Thyroid gland (tissue), 4 donors: ENCODE data around the gene CLCA1. TPM values are rescaled to one million over a fixed set of nuclear protein-coding genes. Genes with fewer than 3 reads are reported as not detected.

Experiments used
- DNase-seq, 2 donors: peaks; one replicate each; pipeline ENCODE4 v3.0.0-alpha.2; 2019
- H3K27ac ChIP-seq, 3 donors: fragments of 200-600 bp; sonication (generic); 1 replicate in 2 of 3; 2 replicates in 1 of 3; pipeline ENCODE4 v1.5.1; 2016 to 2019; ENCODE audit warnings: mild to moderate bottlenecking in 1 of 3, moderate library complexity in 1 of 3
- H3K27me3 ChIP-seq: fragments of 200-600 bp; sonication (generic); one replicate; pipeline ENCODE4 v1.5.1; 2019
- H3K36me3 ChIP-seq, 2 donors: fragments of 200-600 bp; sonication (generic); one replicate each; pipeline ENCODE4 v1.5.1; 2016 to 2019
- H3K4me1 ChIP-seq, 2 donors: fragments of 200-600 bp; sonication (generic); one replicate each; pipeline ENCODE4 v1.5.1; 2017 to 2019
- H3K4me3 ChIP-seq, 3 donors: fragments of 200-600 bp; sonication (generic); replicated peaks in 1 of 3; 1 replicate in 2 of 3; 2 replicates in 1 of 3; pipeline ENCODE4 v1.5.1; 2016; ENCODE audit warnings: mild to moderate bottlenecking in 1 of 3
- H3K9me3 ChIP-seq: fragments of 200-600 bp; sonication (generic); one replicate; pipeline ENCODE4 v1.5.1; 2017
- POLR2A ChIP-seq, 2 donors: fragments of 450-650 bp; IDR thresholded peaks; one replicate each; pipeline ENCODE4 v1.6.1; 2017; ENCODE audit warnings: antibody characterized with exemption in 2 of 2, mild to moderate bottlenecking in 2 of 2, moderate library complexity in 1 of 2
- WGBS, 2 donors: methylation state at CpG; one replicate each; pipeline ENCODE4 v1.1.5; 2017; 5-methylcytosine and 5-hydroxymethylcytosine counted together
- intact Hi-C: fragments of 100-400 bp; cut with DNase I; formaldehyde crosslinking; loops from one replicate; pipeline ENCODE4 v1.15.1; 2023
- total RNA-seq, 4 donors: library from RNA; depleted of rRNA; stranded (reverse); fragments of >200 nt; gene quantifications; one replicate each; pipeline ENCODE4 v1.2.3, GENCODE V29; 2016
- TF ChIP-seq, protein P1 (sequence below), 6 experiments: fragments of 200-600 bp in 3 of 6; fragments of 450-650 bp in 3 of 6; sonication (generic) in 3 of 6; IDR thresholded peaks; one replicate each; pipeline ENCODE4 v1.5.1; 2016 to 2019; ENCODE audit warnings: antibody characterized with exemption in 6 of 6, mild to moderate bottlenecking in 2 of 6, inconsistent platforms in 1 of 6, moderate library complexity in 1 of 6

The CLCA1 gene
- total RNA-seq, 4 donors from 2014 or later: not detected

GRCh38 chr1:86436041-86436440 lies 32.7 kb upstream of the CLCA1 start:
- H3K4me1 ChIP-seq: no peaks in the 10 kb centered on the region
- no peak overlapping the region for H3K27ac ChIP-seq
- H3K4me3 ChIP-seq: no peak overlapping the region
- WGBS, 2 donors: 54 to 61% methylated on average over 2 of the region's 2 CpGs
- no peaks in the 10 kb centered on the region for H3K27me3 ChIP-seq
- H3K36me3 ChIP-seq: no peaks in the 10 kb centered on the region
- no peaks in the 10 kb centered on the region for H3K9me3 ChIP-seq
- no peak for DNase-seq
- TF ChIP-seq, protein P1, sequence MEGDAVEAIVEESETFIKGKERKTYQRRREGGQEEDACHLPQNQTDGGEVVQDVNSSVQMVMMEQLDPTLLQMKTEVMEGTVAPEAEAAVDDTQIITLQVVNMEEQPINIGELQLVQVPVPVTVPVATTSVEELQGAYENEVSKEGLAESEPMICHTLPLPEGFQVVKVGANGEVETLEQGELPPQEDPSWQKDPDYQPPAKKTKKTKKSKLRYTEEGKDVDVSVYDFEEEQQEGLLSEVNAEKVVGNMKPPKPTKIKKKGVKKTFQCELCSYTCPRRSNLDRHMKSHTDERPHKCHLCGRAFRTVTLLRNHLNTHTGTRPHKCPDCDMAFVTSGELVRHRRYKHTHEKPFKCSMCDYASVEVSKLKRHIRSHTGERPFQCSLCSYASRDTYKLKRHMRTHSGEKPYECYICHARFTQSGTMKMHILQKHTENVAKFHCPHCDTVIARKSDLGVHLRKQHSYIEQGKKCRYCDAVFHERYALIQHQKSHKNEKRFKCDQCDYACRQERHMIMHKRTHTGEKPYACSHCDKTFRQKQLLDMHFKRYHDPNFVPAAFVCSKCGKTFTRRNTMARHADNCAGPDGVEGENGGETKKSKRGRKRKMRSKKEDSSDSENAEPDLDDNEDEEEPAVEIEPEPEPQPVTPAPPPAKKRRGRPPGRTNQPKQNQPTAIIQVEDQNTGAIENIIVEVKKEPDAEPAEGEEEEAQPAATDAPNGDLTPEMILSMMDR (IDR thresholded peaks at IDR 0.05): no peak
- no peak for TF ChIP-seq POLR2A (IDR thresholded peaks at IDR 0.05)
- intact Hi-C loops: no loop called here

DNA sequence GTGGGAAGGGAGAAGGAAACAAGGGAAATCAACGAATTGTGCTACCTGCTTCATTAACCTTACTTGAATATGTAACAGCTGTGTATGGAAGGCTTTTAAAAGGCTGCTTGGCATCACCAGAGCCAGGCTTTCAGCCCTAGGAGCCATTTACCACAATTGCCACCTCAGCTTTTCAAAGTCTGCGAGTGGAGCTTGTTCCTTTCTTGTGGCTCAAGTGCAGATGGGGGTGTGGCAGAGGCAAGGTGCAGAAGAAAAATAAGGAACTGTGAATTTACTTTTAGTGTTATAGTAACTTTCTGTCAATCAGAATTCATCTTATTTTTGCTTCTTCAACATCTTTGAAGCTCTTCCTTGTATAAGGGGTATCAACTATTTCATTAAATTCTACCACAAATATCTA lies 27.1 kb upstream of the CLCA1 start:
- DNase-seq: no peak
- H3K4me3 ChIP-seq: no peak overlapping the region
- no peaks in the 10 kb centered on the region for H3K27me3 ChIP-seq
- 61 to 67% methylated on average over 2 of the region's 2 CpGs for WGBS, 2 donors
- intact Hi-C loops: no loop called here
- no peaks in the 10 kb centered on the region for H3K9me3 ChIP-seq
- H3K4me1 ChIP-seq: no peaks in the 10 kb centered on the region
- H3K27ac ChIP-seq: no peak overlapping the region
- no peak for TF ChIP-seq POLR2A (IDR thresholded peaks at IDR 0.05)
- TF ChIP-seq, protein P1 (IDR thresholded peaks at IDR 0.05): no peak
- no peaks in the 10 kb centered on the region for H3K36me3 ChIP-seq

DNA sequence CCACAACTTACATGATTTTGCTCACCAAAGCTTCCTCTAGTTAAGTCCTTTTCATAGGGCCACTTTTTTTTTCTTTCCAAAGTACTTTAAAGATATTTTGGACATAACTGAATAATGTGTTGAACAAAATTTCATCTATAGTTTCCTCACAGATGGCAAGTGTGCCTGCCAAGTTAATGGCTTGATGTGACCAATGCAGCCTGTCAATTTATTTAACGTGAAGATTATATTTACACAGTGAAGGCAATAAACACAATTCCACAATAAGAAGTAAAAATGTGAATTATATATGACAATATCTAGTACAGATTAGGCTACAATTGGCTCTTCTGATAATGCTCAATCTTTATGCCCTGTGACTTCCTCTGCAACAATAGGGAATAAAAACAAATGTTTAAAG lies 26.7 kb upstream of the CLCA1 start:
- Histone ChIP-seq H3K9me3 (no peaks in the 10 kb centered on the region), H3K27me3 (no peaks in the 10 kb centered on the region), H3K27ac (no peak overlapping the region), H3K36me3 (no peaks in the 10 kb centered on the region), H3K4me1 (no peaks in the 10 kb centered on the region), H3K4me3 (no peak overlapping the region)
- TF ChIP-seq POLR2A (IDR thresholded peaks at IDR 0.05): no peak
- TF ChIP-seq, protein P1 (IDR thresholded peaks at IDR 0.05): no peak
- WGBS, 2 donors: 88 to 90% methylated on average over 1 of the region's 1 CpG
- no peak for DNase-seq
- intact Hi-C loops: no loop called here

DNA sequence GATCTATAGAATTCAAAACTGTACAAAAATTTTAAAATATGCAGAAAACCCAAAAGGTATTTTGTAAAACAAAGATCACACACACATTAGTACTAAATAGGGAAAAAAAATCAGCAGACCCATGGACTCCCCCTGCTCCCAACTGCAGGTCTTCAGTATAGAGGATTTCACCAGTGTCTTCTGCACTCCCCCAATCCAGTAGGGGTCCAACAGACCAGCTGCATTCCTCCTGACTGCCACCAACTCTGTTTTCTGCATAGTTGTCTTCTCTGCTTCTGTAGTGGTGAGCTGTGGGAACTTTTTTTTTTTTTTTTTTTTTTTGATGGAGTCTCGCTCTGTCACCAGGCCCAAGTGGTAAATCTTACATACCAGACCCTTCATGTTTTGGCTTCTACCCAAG lies 22.8 kb upstream of the CLCA1 start:
- 83 to 86% methylated on average over 1 of the region's 1 CpG for WGBS, 2 donors
- DNase-seq: no peak
- Histone ChIP-seq H3K27me3 (no peaks in the 10 kb centered on the region), H3K4me1 (no peaks in the 10 kb centered on the region), H3K36me3 (no peaks in the 10 kb centered on the region), H3K4me3 (no peak overlapping the region), H3K27ac (no peak overlapping the region), H3K9me3 (no peaks in the 10 kb centered on the region)
- TF ChIP-seq, protein P1 (IDR thresholded peaks at IDR 0.05): no peak
- TF ChIP-seq POLR2A (IDR thresholded peaks at IDR 0.05): no peak
- intact Hi-C loops: no loop called here

DNA sequence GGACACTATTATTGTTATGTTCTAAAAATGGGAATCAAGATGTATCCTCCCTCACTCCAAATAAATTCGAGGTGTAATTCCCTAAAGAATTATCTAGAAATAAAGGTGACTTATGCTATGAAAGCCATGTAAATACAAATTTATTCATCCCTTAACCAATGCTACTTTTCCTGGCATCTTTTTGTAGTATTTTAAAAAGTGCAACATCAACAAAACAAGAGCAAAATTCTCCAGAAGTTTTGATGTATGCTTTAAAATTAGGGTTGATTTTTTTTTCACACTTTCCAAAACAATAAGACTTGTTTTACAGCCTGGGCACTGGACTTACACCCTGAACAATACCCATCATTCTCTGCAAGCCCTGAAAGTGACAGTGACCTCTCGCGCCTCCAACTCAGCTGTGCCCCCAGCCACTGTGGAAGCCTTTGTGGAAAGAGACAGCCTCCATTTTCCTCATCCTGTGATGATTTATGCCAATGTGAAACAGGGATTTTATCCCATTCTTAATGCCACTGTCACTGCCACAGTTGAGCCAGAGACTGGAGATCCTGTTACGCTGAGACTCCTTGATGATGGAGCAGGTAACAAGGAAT lies 21.4 kb upstream of the CLCA1 start:
- no peak overlapping the region for H3K27ac ChIP-seq
- H3K4me3 ChIP-seq: no peak overlapping the region
- H3K4me1 ChIP-seq: no peaks in the 10 kb centered on the region
- no peaks in the 10 kb centered on the region for H3K9me3 ChIP-seq
- no peak for DNase-seq
- intact Hi-C loops: no loop called here
- WGBS, 2 donors: 72 to 78% methylated on average over 4 of the region's 4 CpGs
- H3K27me3 ChIP-seq: no peaks in the 10 kb centered on the region
- no peaks in the 10 kb centered on the region for H3K36me3 ChIP-seq
- TF ChIP-seq, protein P1 (IDR thresholded peaks at IDR 0.05): no peak
- no peak for TF ChIP-seq POLR2A (IDR thresholded peaks at IDR 0.05)
